HG03039 (cell line): ENCODE results near the gene NLRP6.

ENCODE experiments used
- ATAC-seq: cut with Tn5 transposase; IDR thresholded peaks from one replicate; pipeline ENCODE4 v1.9.1; 2021; ENCODE audit warnings: mild to moderate bottlenecking, moderate library complexity; ENCODE audit not compliant: unreplicated experiment

NLRP6 gene

GRCh38 chr11:292211-293121 is 14.3 kb downstream of the NLRP6 start:
- no peak for ATAC-seq

GRCh38 chr11:293271-293851 is 15.2 kb downstream of the NLRP6 start:
- ATAC-seq, result no peak

- no peak for ATAC-seq
Measured at GRCh38 chr11:293852-294661, 15.8 kb downstream of the NLRP6 start.

GRCh38 chr11:294780-295179 is 16.6 kb downstream of the NLRP6 start:
- ATAC-seq, result no peak

- ATAC-seq, result no peak
Measured at GRCh38 chr11:295351-296170, 17.4 kb downstream of the NLRP6 start.

GRCh38 chr11:296171-297050 is 18.2 kb downstream of the NLRP6 start:
- no peak for ATAC-seq

- no peak for ATAC-seq
Measured at GRCh38 chr11:297051-297585, 18.9 kb downstream of the NLRP6 start.

GRCh38 chr11:297586-298405 is 19.6 kb downstream of the NLRP6 start:
- no peak for ATAC-seq

- ATAC-seq, result no peak
Measured at GRCh38 chr11:298406-299065, 20.3 kb downstream of the NLRP6 start.

- ATAC-seq, result no peak
Measured at GRCh38 chr11:299081-299891, 21.1 kb downstream of the NLRP6 start, which contains the start of gene IFITM5. Gene IFITM5, minus strand, starts transcription at chr11:299526. Its CDS starts 36 bp downstream, at chr11:299490.

- ATAC-seq, result no peak
Measured at GRCh38 chr11:299951-300735, 21.9 kb downstream of the NLRP6 start.

GRCh38 chr11:303363-303762 is 25.2 kb downstream of the NLRP6 start:
- no peak for ATAC-seq

- ATAC-seq, result no peak
Measured at GRCh38 chr11:304061-304506, 25.9 kb downstream of the NLRP6 start.

- no peak for ATAC-seq
Measured at GRCh38 chr11:304915-305843, 27.0 kb downstream of the NLRP6 start.

- ATAC-seq, result no peak
Measured at GRCh38 chr11:305844-306211, 27.6 kb downstream of the NLRP6 start.
